HL-60 (cell line): ENCODE measurements around the gene NDUFC1.

Experiments used
- TF ChIP-seq, protein P1 (sequence below): IDR thresholded peaks from 2 replicates; pipeline ENCODE4 v1.6.1; 2012; ENCODE audit warnings: low read depth; ENCODE audit not compliant: insufficient replicate concordance
- TF ChIP-seq, protein P2 (sequence below): IDR thresholded peaks from one replicate; pipeline ENCODE4 v1.5.1; 2011; ENCODE audit warnings: low read length, control low read depth, inconsistent platforms; ENCODE audit not compliant: insufficient read depth

DNA sequence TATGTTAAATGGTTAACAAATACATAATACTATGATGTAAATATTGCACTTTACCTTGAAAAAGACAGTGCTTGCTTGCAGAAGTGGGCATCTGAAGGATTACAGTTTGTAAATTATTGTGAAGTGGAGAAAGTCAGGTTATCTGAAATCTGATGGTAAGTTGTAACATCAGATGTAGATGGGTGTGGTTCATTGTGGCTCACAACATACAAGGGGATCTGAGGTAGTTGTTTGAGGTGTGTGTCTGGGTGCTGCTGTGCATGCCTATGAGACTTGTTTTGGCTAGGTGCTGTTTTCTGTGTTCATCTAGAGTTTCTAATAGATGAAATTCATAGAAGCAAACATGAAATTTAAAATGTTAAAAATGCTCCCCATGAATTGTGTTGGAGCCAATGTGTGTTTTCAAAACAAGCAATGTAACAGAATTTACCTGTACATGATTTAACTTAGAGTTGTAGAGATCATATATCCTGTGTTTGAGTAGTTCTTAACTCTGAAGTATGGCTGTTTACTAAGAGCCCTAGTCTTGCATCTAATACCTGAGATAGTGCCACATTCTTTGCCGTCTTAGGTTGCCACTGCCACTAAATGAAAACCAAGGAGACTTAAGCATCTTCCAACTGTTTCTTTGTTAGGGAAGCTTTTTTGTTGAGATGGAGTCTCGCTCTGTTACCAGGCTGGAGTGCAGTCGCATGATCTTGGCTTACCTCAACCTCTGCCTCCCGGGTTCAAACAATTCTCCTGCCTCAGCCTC is 11.9 kb upstream of the NDUFC1 start:
- TF ChIP-seq, protein P1, sequence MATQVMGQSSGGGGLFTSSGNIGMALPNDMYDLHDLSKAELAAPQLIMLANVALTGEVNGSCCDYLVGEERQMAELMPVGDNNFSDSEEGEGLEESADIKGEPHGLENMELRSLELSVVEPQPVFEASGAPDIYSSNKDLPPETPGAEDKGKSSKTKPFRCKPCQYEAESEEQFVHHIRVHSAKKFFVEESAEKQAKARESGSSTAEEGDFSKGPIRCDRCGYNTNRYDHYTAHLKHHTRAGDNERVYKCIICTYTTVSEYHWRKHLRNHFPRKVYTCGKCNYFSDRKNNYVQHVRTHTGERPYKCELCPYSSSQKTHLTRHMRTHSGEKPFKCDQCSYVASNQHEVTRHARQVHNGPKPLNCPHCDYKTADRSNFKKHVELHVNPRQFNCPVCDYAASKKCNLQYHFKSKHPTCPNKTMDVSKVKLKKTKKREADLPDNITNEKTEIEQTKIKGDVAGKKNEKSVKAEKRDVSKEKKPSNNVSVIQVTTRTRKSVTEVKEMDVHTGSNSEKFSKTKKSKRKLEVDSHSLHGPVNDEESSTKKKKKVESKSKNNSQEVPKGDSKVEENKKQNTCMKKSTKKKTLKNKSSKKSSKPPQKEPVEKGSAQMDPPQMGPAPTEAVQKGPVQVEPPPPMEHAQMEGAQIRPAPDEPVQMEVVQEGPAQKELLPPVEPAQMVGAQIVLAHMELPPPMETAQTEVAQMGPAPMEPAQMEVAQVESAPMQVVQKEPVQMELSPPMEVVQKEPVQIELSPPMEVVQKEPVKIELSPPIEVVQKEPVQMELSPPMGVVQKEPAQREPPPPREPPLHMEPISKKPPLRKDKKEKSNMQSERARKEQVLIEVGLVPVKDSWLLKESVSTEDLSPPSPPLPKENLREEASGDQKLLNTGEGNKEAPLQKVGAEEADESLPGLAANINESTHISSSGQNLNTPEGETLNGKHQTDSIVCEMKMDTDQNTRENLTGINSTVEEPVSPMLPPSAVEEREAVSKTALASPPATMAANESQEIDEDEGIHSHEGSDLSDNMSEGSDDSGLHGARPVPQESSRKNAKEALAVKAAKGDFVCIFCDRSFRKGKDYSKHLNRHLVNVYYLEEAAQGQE = no peak
- TF ChIP-seq, protein P2, sequence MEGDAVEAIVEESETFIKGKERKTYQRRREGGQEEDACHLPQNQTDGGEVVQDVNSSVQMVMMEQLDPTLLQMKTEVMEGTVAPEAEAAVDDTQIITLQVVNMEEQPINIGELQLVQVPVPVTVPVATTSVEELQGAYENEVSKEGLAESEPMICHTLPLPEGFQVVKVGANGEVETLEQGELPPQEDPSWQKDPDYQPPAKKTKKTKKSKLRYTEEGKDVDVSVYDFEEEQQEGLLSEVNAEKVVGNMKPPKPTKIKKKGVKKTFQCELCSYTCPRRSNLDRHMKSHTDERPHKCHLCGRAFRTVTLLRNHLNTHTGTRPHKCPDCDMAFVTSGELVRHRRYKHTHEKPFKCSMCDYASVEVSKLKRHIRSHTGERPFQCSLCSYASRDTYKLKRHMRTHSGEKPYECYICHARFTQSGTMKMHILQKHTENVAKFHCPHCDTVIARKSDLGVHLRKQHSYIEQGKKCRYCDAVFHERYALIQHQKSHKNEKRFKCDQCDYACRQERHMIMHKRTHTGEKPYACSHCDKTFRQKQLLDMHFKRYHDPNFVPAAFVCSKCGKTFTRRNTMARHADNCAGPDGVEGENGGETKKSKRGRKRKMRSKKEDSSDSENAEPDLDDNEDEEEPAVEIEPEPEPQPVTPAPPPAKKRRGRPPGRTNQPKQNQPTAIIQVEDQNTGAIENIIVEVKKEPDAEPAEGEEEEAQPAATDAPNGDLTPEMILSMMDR = no peak
